HG03432 (cell line): Measurements from ENCODE around the gene ATP13A1.
A peak's percentile ranks its signal among the peaks of the same experiment; 100 is the strongest.
"Not testable (repeated sequence)": the region's sequence is repeated elsewhere in the genome, so short reads cannot be mapped to it uniquely, and the experiment has no call there.

Experiments used
- ATAC-seq: cut with Tn5 transposase; IDR thresholded peaks from one replicate; pipeline ENCODE4 v1.9.1; 2021; ENCODE audit warnings: mild to moderate bottlenecking, moderate library complexity; ENCODE audit not compliant: unreplicated experiment

ATP13A1 gene

DNA sequence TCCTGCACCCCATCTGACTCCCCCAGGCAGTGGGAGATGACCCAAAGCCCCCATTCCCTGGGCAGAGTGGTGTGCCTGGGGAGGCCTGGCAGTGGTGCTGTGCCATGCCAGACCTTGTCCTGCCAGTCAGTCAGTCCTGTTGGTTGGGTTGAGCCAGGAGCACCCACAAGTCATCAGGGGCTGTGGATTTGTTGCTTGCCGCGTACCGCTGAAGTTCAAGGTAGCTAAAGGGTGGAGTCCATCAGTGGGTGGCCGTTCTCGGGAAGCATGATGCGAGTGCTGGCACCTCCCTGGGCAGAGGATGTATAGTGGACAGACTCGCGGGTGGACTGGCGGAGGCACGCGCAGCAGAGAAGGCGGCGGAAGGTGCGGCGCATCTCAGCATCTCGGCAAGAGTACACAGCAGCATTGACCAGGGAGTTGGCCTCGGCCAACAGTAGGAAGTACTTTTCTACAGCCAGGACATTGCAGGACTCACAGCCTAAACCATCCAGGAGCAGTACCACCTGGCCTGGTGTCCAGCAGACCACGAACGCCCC lies 39.4 kb downstream of the ATP13A1 start:
- ATAC-seq: no peak

DNA sequence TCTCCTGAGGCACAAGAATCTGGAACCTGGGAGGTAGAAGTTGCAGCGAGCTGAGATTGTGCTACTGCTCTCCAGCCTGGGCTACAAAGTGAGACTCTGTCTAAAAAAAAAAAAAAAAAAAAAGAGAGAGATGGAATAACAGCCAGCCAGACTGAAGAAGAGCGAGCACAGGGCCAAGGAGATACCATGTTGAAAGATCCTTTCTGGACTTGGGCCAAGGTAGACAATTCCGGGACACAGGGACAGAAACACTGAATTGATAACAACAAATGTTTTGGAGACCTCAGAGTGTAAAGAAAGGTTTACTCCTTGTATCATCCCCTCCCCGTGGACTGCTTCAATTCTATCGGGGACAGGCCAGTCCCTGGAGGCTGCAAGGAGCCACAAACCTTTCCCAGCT lies 40.1 kb downstream of the ATP13A1 start:
- ATAC-seq: no peak

DNA sequence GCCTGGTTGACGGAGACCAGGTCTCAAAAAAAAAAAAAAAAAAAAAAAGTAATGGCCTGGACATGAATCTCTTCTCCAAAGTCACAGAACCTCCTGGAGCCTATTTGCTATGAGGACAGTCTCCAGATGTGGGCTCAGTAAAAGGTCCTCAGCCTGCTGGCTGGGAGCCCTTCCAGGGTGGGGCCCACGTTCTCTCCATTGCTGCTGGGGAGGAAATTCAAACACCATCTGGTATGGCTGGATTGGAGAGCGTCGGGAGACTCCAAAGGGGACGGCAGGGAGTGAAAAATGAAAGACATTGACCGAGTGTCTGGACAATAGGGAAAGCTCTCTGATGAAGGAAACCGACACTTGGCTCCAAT lies 43.6 kb downstream of the ATP13A1 start:
- ATAC-seq: no peak

DNA sequence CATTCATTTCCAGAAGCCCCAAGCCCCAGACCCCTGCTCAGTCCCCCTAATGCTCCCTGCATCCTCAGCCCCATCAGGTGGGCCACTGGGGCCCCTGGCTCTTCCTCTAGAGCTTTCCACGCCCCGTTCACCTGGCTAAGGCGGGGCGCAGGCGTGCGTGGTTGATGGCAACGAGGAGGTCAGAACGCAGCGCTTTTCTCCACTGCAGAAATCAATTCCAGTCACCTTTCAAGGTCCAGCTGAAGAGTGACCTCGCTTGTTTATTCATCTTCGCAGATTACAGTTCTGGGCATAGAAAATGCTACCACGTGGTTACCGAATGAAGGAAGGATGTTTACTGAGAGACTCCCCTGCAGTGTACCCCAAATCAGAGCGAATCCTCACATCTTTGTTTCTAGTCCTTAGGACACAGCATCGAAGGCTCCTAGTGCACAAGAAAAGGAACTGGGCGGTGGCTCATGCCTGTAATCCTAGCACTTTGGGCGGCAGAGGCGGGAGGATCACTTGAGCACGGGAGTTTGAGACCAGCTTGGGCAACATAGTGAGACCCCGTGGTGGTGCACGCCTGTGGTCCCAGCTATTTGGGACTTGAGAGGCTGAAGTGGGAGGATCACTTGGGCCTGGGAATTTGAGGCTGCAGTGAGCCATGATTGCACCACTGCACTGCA lies 44.2 kb downstream of the ATP13A1 start:
- no peak for ATAC-seq

DNA sequence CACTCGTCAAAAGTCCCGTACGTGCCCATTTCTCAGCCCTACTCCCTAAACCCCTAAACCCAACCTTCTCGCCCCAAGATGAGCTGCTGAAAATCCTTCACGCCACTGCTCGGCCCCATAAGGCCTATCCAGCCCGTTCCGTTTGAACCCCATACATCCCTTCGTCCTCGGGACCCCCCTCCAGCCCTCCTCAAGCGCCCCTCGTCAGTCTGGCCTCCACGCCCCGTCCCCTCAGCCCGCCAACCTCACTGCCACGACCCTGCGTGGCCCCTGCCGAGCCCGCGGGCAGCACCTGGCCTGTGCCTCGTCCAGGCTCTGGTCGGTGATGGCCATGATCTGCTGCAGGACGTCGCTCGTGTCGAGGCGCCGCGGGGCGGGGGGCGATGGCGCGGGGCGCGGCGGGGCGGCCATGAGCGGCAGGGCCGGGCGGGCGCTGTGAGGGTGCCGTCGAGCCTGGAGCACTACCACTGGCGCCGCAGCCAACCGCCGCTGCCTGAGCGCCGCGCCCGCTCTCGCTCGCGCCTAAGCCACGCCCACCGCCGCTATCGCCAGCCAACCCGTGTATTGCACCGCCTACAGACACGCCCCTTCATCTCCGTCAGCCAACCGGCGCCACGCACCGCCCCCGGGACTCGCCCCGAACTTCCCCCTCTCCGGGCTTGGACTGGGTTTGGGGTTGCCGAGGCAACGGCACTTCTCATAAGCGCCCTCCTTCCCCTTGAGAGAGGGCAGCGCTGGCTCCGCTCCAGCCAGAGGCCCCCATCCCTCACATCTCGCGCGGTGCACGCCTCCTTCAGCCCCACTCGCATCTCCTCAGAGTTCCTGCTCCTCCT lies 45.0 kb downstream of the ATP13A1 start, which contains the start of gene PBX4:
PBX4 (minus strand) TSS at position 469 of the 833 bp plus-strand sequence; CDS start at position 411, 58 bp downstream.
- peak; percentile 95 for ATAC-seq

DNA sequence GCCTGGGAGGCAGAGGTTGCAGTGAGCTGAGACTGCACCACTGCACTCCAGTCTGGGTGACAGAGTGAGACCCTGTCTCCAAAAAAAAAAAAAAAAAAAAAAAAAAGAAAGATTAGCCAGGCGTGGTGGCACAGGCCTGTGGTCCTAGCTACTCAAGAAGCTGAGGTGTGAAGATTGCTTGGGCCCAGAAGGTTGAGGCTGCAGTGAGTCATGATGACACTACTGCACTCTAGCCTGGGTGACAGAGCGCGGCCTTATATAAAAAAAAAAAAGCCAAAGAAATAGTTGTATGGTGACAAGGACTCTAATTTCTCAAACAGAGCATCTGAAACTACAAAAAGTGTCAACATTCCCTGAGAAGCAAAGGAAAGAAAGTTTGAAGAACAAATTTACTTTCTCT lies 48.4 kb downstream of the ATP13A1 start:
- ATAC-seq: no peak

DNA sequence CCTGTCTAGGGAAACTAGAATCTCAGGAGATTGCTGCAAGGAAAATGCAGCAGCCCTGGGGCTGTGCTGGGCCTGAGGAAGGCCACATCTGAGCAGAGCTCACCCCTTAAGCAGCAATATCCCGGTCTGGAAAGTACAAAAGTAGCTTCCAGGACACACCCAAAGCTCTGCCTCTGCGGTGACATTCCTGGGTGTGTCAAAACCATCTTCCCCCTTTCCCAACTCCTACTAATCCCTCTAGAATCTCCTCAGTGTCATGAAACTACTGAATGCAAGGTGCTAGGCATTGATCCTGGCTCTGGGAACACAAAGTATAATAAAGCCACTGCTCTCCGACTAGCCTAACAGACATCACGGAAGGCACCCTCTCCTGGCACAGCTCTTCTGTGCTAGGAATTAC lies 50.0 kb downstream of the ATP13A1 start:
- no peak for ATAC-seq

DNA sequence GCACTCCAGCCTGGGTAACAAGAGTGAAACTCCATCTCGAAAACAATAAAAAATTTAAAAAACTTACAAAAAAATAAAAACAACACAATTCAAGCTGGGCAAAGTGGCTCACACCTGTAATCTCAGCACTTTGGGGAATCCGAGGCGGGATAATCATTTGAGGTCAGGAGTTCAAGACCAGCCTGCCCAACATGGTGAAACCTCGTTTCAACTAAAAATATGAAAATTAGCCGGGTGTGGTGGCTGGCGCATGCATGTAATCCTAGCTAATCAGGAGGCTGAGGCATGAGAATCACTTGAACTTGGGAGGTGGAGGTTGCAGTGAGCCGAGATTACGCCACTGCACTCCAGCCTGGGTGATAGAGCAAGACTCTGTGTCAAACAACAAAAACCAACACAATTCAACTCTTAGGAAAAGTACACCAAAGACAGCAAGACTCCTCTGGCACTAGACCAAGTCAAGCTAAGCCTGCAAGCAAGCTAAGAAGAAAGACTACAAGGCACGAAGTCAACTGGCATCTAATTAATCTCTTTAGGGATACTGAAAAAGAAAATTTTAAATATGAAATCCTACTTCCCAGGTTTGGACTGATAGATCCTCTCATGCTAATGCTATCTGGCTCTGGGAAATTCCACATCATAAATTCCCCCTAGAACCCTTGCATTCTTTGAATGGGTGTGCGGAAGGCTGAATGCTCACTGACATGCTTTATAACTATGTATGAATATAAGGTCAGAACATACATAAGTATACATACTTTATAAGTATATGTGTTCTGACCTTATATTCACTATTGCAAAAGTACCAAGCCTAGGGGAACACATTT lies 52.9 kb downstream of the ATP13A1 start:
- no peak for ATAC-seq

DNA sequence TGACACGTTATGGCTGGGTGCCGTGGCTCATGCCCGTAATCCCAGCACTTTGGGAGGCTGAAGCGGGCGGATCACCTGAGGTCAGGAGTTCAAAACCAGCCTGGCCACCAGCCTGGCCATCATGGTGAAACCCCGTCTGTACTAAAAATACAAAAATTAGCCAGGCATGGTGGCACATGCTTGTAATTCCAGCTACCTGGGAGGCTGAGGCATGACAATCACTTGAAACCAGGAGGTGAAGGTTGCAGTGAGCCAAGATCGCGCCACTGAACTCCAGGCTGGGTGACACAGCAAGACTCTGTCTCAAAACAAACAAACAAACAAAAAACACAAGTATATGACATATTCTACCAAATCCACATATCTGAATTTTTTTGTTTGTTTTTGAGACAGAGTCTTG lies 56.8 kb downstream of the ATP13A1 start:
- ATAC-seq: not testable (repeated sequence)

DNA sequence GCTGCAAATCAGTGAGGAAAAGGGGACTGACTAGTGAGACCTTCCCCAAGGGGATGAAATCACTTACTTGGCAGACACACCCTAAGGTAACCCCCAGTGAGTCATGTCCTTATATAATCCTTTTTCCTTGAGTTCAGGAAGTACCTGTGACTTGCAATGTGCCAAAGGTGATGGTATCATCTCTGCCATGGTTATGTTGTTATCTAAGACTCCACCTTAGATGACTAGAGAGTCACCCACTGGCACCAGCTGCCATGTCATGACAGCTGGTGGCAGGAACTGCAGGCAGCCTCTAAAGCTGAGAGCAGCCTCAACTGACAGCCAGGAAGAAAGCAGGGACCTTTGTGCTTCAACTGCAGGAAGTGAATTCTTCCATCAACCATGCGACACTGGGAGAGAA lies 57.5 kb downstream of the ATP13A1 start:
- no peak for ATAC-seq

DNA sequence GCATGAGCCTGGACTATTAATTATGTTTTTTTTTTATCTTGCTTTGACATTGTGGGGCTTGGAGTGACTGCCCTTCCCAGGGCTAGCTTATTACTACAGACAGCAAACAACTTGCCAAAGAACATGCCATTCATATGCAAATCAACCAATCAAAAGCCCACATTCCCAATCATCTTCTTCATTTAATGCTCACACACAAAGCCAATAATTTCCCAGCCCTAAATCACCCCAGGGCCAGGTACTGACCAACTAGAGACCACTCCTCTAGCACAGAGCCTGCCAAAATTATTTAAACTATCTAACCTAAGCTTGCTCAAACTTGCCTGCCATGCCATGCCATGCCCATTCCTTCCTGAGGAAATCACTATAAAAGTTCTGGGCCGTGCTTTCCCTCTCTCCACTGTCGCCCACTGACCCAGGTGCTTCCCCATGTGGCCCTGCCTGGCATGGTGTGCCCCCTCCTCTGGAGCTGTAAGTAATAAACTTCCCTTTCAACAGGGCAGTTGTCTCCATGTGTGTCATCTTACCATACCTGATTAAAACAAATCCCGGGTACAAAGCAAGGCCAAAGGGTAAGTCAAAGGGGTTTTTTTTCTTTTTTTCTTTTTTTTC lies 60.7 kb downstream of the ATP13A1 start:
- ATAC-seq: no peak

DNA sequence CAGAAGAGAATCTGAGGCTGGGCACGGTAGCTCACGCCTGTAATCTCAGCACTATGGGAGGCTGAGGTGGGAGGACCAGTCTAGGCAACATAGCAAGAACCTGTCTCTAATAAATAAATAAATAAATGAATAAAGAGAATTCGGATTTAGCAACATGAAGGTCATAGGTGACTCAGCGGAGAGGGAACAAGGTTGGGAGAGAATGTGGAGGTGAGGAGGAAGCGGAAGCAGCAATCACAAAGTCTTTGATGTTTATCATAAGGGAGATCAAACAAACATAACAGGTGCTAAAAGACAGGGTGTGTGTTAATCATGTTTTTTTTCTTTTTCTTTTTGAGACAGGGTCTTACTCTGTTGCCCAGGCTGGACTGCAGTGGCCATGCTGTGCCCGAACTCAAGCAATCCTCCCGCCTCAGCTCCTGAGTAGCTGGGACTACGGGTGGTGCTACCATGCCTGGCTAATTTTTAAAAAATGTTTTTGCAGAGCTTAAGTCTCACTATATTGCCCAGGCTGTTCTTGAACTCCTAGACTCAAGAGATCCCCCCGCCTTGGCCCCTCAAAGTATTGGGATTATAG lies 61.3 kb downstream of the ATP13A1 start:
- no peak for ATAC-seq

DNA sequence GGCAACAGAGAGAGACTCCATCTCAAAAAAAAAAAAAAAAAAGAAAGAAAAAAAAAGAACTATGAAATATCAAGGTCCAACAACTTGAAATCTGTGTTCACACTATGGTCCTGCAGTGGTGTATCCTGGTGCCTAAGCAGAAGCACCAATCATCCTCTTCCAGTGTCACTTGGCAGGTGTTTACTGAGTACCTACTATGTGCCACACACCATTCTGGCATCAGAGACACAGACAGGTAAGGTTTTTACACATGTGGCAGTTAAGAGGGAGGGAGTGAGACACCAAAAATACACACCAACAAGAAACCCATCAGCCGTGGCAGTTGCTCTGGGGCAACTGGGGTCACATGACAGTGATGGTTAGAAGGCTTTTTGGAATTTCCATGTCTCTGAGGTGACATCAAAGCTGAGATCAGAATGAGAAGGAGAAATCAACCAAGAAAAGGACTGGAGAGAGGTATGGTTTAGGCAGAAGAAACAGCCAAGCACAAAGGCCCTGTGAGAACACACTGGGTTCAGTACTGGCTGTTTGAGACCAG lies 62.6 kb downstream of the ATP13A1 start:
- no peak for ATAC-seq

DNA sequence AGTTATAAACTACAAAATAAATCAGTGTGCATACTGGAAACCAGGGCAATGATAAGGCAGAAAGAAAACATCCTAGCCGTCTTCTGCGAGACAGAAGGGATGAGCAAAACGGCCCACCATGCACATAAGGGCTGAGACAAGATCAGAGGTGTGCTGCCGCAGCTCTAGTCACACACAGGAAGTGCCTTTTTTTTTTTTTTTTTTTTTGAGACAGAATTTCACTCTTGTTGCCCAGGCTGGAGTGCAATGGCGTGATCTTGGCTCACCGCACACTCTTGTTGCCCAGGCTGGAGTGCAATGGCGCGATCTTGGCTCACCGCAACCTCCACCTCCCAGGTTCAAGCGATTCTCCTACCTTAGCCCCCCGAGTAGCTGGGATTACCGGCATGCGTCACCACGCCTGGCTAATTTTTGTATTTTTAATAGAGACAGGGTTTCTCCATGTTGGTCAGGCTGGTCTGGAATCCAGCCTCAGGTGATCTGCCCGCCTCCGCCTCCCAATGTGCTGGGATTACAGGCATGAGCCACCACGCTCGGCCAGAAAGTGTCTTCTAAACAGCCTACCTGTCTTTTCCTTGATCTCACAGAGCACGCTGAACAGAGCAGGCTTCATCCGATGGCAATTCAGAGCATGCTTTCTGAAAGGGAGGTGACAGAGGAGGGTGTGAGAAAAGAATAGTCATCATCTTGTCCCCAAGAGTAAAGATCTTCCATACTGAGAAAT lies 64.6 kb downstream of the ATP13A1 start:
- ATAC-seq: not testable (repeated sequence)

DNA sequence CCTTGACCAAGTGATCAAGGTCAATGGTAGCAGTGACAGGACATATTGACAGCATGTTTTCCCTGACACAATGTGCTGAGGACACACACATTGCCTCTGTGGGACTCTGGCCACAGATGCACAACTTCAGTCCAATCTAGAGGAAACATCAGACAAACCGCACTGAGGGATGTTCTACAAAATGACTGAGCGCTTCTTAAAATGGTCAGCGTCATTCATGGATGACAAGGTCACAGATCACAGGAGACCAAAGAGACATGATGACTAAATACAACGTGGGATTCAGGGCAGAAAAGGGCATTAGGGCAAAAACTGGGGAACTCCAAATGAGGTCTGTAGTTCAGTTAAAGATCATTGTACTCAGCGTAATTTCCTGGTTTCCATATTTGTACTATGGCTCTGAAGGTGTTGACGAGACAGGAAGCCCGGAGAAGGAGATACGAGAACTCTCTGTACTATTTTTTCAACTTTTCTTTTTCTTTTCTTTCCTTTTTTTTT lies 65.6 kb downstream of the ATP13A1 start:
- ATAC-seq: peak; percentile 74
